ENCODE results near the gene TCEANC2.
"Not testable (repeated sequence)": the region's sequence is repeated elsewhere in the genome, so short reads cannot be mapped to it uniquely, and the experiment has no call there.

TCEANC2 gene

GRCh38 chr1:54052934-54053744 lies at the start of gene TCEANC2, which contains the start of gene TMEM59:
Gene TCEANC2 (plus strand): TSS chr1:54053608. CDS start chr1:54054423, 815 bp downstream.
Gene TMEM59 (minus strand): TSS chr1:54053204. CDS start chr1:54053188, 16 bp downstream.
- DNase-seq, result peak; percentile 83 to 99 (median 97)

- DNase-seq, result not testable (repeated sequence)
Measured at GRCh38 chr1:54003750-54004480, 49.5 kb upstream of the TCEANC2 start.

GRCh38 chr1:54004481-54005049 lies 48.8 kb upstream of the TCEANC2 start:
- no peak for DNase-seq

DNA sequence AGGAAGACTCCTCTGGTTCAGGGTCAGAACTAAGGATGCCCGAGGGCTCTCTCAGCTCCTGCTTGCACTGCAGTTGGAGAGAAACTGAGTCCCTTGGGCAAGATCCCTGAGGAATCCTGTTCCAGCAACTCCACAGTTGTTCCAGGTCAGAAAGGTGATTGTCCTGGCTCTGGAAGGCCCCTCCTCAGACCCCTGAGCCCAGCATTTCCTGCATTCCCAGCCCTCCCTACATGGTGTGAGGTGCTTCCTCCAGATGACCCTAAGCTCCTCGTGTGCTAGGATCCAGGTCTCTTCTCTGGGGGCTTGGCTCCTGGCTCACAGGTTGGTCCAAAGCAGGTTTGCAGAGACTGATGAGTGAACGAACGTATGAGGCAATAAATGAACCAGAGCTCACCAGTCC lies 46.9 kb upstream of the TCEANC2 start:
- DNase-seq, result no peak

- DNase-seq, result no peak
Measured at GRCh38 chr1:54007613-54008012, 45.8 kb upstream of the TCEANC2 start.

DNA sequence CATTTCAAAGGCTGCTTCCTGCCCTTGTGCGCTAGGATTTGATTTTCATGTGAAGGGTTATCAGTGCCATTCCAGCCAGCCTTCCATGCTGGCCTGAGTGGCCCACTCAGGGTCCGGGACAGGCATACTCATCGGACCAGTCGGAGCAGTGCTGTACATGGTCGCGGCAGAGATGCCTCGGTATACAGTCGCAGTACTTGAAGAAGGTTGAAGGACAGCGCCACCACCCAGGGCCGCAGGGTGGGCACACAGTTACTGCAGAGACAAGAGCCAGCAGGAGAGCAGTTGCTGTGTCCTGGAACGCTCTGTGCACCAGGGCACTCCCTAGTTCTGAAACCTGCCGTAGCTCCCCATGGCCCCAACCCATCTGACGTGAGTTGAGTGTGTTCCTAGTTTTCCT lies 44.5 kb upstream of the TCEANC2 start:
- no peak for DNase-seq

- no peak for DNase-seq
Measured at GRCh38 chr1:54009406-54009805, 44.0 kb upstream of the TCEANC2 start.

- DNase-seq, result no peak
Measured at GRCh38 chr1:54010415-54011117, 42.8 kb upstream of the TCEANC2 start.

DNA sequence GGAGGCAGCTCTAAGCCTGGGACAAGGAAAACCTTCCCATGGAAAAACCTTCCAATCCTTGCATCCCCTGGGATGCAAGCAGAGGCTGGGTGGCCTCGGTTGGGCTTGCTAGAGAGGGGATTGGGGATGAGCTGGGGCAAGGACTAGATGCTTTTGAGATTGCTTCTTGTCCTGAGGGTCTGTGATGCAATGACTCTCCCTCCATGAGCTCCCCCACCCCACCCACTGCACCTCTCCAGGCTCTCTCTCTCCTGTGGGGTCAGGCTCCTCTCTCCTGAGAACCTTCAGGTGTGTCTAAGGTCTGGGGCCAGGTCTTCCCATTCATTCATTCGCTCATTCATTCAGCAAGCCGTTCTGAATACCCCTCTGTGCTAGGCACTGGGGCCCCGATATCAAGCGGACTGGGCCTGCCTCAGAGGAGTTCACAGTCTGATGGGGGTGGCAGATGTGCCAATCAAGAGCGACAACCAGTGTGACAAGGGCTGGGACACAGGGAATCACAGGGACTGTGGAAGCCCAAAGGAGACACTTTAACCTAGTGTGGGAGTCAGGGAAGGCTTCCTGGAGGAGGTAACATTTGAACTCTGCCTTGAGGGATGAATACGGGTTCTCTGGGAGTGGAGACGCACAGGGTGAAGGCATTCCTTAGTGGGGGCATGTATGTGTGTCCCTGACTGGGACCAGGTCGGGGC lies 41.9 kb upstream of the TCEANC2 start:
- DNase-seq, result no peak

DNA sequence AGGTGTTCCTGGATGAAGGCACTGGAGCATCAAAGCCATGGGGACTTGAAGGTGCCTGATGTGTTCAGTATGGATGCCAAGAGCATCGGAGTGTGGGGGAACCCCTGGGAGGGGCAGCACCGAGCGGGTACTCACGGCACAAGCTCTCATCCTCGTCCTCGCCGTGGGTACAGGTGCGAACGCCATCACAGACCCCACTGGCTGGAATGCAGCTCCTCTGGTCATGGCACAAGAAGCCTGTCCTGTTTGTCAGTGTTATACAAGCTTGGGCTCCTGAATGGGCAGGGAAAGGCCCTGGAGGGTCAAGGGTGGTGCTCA lies 41.4 kb upstream of the TCEANC2 start:
- DNase-seq, result no peak

- DNase-seq, result no peak
Measured at GRCh38 chr1:54012863-54013262, 40.5 kb upstream of the TCEANC2 start.

GRCh38 chr1:54013393-54014008 lies 39.9 kb upstream of the TCEANC2 start:
- no peak for DNase-seq

DNA sequence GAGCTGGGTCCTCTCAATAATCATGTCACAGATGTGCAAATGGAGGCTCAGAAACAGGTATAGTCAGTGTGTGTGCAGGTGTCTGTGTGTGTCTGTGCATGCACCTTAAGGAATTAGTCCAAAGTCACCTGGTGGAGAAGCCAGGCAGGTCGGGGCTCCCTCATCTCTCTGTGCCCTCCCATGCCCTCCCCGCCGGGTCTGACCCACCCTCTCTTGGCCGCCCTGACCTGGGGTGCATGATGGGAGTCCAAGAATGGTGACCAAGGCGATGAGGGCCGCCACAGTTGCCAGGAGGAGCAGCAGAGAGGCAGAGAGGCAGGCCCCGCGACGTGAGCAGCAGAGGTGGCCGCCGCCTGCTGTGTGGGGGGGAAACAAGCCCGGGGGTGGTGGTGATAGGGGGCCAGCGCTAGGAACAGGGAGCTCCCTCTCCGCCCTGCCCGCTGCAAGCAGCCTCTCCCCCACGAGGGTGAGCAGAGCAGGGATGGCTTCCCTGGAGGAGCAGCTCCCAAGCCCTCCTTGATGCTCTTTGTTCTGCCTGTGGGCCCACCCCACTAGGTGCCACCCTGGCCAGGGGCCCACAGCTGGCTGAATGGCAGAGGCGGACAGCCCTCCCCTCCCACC lies 39.3 kb upstream of the TCEANC2 start:
- DNase-seq, result no peak

- DNase-seq, result no peak
Measured at GRCh38 chr1:54016343-54017282, 36.8 kb upstream of the TCEANC2 start.

DNA sequence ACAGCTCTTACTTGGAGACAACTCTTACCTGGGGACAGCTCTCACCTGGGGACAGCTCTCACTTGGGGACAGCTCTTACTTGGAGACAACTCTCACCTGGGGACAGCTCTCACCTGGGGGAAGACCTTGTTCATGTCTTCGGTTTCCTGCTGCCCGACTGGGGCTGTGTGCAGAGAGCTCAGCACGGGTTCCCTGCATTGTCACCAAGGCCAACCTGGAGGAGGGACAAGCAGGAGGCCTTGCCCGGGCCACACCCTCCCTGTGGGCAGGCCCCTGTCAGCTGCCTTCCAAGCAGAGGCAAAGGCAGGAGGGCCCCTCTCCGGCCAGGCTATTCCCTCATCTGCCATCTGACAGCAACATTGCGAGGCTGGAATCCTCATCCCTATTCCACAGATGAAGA lies 35.4 kb upstream of the TCEANC2 start, which contains the start of gene LDLRAD1:
Gene LDLRAD1, minus strand, starts transcription at position 208 of the 400 bp plus-strand sequence. Its CDS starts 74 bp downstream, at position 134.
- DNase-seq, result no peak

DNA sequence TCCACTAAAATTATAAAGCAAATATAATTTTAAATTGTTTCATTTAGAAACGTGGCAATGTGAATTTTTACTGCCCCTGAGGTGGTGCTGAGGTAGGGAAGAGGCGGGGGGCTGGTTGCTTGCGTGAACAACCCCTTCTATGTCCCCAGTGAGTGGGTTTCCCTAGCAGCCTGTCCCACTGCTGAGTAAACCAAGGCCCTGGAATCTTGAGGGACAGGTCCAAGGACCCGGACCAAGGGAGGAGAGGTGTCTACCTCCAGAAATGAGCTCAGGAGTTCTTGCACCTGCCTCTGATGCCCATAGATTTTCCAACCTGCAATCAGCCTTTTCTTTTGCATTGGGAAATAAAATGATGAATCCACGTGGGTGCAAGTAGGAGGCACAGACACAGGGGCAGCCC lies 34.8 kb upstream of the TCEANC2 start:
- no peak for DNase-seq

DNA sequence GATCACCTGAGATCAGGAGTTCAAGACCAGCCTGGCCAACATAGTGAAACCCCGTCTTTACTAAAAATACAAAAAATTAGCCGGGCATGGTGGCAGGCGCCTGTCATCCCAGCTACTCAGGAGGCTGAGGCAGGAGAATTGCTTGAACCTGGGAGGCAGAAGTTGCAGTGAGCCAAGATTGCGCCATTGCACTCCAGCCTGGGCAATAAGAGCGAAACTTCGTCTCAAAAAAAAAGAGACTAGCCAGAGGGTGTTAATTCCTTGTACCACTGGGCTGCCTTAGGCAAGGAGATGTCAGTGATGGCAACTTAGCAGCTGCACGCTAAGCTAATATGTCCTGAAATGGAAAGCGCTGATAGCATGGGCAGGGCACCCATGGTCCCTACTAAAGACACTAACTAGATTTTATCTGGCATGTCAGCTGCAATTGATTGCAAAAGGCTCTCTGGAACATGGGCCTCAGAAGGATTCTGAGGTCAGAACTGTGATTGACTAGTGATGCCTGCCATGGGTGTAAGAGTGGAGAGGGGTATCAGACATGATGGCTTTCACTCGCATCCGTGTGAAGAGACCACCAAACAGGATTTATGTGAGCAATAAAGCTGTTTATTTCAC lies 33.7 kb upstream of the TCEANC2 start:
- DNase-seq, result not testable (repeated sequence)

- no peak for DNase-seq
Measured at GRCh38 chr1:54024358-54024757, 29.1 kb upstream of the TCEANC2 start.

Measured in nucleus accumbens (tissue), 56 donors.